Neutrophil (primary cell): ENCODE measurements around the gene MGAT2.

ENCODE experiments used
- H3K27ac ChIP-seq: fragments of 200-600 bp; sonication (generic); 2 replicates; pipeline ENCODE4 v1.5.1; 2016; ENCODE audit warnings: mild to moderate bottlenecking, moderate library complexity
- H3K27me3 ChIP-seq: fragments of 200-600 bp; sonication (generic); 2 replicates; pipeline ENCODE4 v1.6.0; 2016; ENCODE audit warnings: mild to moderate bottlenecking
- H3K36me3 ChIP-seq: fragments of 200-600 bp; sonication (generic); 2 replicates; pipeline ENCODE4 v1.5.1; 2017
- H3K4me1 ChIP-seq, 2 experiments: fragments of 200-600 bp in 1 of 2; sonication (generic) in 1 of 2; 1 replicate in 1 of 2; 2 replicates in 1 of 2; pipeline versions ENCODE4 v1.5.1 to v1.6.1; 2013 to 2016; ENCODE audit warnings: low read depth in 1 of 2, low read length in 1 of 2, mild to moderate bottlenecking in 1 of 2, moderate library complexity in 1 of 2; ENCODE audit not compliant: control insufficient read depth in 1 of 2, insufficient read depth in 1 of 2
- H3K4me3 ChIP-seq, 2 experiments: fragments of 200-600 bp in 1 of 2; sonication (generic) in 1 of 2; 1 replicate in 1 of 2; 2 replicates in 1 of 2; pipeline ENCODE4 v1.5.1; 2013 to 2016; ENCODE audit warnings: low read depth in 1 of 2, low read length in 1 of 2, mild to moderate bottlenecking in 1 of 2, moderate library complexity in 1 of 2
- H3K9me3 ChIP-seq: fragments of 200-600 bp; sonication (generic); 2 replicates; pipeline ENCODE4 v1.5.1; 2016
- TF ChIP-seq, protein P1 (sequence below): fragments of 200-600 bp; sonication (generic); IDR thresholded peaks from 2 replicates; pipeline ENCODE4 v1.5.1; 2016; ENCODE audit warnings: antibody characterized with exemption

MGAT2 gene

DNA sequence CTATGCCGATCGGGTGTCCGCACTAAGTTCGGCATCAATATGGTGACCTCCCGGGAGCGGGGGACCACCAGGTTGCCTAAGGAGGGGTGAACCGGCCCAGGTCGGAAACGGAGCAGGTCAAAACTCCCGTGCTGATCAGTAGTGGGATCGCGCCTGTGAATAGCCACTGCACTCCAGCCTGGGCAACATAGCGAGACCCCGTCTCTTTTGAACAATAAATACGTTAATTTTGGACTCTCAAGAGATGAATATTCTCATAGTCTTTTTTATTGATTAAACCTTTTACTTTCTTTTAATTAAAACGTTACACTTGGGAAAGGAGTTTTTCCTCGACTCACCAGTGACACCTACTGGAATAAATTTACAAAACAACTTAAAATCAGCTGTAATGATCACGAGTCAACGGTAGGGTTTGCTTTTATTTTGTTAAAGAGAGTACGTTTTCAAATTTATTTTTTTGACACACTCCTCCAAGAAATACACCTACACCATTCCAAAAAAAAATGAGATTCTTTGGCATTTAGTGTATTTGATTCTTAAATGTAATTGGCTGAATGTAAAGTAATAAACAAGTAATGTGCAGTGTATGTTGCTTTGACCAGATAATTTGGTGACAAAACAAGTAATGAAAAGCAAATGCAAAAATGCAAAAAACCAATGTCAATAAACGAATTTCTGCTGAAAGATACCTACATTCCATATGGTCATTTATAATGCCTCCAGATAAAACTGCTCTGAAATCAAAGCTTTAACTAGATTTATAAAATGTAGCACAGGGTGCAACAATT, 33.7 kb upstream of the MGAT2 start:
- Histone ChIP-seq H3K4me1 (peaks cover 16 to 19% of the 10 kb centered on the region in 2 experiments), H3K27me3 (no peaks in the 10 kb centered on the region), H3K9me3 (no peaks in the 10 kb centered on the region), H3K36me3 (peaks cover 18% of the 10 kb centered on the region), H3K4me3 (peak overlapping the region; percentile 87 to 93), H3K27ac (peak overlapping the region; percentile 86)
- TF ChIP-seq, protein P1, sequence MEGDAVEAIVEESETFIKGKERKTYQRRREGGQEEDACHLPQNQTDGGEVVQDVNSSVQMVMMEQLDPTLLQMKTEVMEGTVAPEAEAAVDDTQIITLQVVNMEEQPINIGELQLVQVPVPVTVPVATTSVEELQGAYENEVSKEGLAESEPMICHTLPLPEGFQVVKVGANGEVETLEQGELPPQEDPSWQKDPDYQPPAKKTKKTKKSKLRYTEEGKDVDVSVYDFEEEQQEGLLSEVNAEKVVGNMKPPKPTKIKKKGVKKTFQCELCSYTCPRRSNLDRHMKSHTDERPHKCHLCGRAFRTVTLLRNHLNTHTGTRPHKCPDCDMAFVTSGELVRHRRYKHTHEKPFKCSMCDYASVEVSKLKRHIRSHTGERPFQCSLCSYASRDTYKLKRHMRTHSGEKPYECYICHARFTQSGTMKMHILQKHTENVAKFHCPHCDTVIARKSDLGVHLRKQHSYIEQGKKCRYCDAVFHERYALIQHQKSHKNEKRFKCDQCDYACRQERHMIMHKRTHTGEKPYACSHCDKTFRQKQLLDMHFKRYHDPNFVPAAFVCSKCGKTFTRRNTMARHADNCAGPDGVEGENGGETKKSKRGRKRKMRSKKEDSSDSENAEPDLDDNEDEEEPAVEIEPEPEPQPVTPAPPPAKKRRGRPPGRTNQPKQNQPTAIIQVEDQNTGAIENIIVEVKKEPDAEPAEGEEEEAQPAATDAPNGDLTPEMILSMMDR = peak; percentile 90

DNA sequence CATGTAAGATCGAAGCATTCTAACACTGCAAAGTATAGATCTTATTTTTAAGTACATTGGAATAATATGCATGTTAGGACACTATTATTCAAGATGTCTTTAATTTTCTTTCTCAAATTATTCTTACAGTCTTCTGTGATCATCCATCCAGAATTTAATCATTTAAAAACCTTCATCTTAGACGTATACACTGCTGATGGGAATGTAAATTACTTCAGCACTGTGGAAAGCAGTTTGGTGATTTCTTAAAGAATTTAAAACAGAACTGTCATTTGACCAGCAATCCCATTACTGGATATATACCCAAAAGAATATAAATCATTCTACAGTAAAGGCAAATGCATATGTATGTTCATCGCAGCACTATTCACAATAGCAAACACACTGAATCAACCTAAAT, 31.2 kb upstream of the MGAT2 start:
- Histone ChIP-seq H3K36me3 (peaks cover under 1% of the 10 kb centered on the region), H3K27ac (no peak overlapping the region), H3K4me3 (no peak overlapping the region), H3K9me3 (no peaks in the 10 kb centered on the region), H3K27me3 (no peaks in the 10 kb centered on the region), H3K4me1 (peaks cover 16 to 19% of the 10 kb centered on the region in 2 experiments)
- TF ChIP-seq, protein P1 = no peak

DNA sequence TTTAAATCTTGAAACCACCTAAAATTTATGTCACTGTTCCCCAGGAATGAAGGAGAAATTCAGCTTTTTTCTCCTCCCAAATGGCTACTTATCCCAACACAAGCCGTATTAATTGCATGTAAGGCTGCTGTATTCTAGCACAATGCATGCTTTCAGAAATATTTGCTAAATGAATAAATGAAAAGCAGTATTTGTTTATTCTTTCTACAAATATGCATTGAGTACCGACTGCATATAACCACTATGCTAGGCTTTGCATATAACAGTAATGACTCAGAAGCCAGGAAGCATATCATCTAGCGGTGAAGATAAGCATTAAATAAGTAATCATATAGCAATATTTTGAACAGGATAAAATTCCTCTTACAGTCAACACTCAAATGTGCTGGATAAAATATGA, 27.6 kb upstream of the MGAT2 start:
- H3K4me3 ChIP-seq = no peak overlapping the region
- H3K36me3 ChIP-seq = no peaks in the 10 kb centered on the region
- no peak overlapping the region for H3K27ac ChIP-seq
- peaks cover 6 to 10% of the 10 kb centered on the region in 2 experiments for H3K4me1 ChIP-seq
- no peaks in the 10 kb centered on the region for H3K27me3 ChIP-seq
- H3K9me3 ChIP-seq = no peaks in the 10 kb centered on the region
- TF ChIP-seq, protein P1 = no peak

DNA sequence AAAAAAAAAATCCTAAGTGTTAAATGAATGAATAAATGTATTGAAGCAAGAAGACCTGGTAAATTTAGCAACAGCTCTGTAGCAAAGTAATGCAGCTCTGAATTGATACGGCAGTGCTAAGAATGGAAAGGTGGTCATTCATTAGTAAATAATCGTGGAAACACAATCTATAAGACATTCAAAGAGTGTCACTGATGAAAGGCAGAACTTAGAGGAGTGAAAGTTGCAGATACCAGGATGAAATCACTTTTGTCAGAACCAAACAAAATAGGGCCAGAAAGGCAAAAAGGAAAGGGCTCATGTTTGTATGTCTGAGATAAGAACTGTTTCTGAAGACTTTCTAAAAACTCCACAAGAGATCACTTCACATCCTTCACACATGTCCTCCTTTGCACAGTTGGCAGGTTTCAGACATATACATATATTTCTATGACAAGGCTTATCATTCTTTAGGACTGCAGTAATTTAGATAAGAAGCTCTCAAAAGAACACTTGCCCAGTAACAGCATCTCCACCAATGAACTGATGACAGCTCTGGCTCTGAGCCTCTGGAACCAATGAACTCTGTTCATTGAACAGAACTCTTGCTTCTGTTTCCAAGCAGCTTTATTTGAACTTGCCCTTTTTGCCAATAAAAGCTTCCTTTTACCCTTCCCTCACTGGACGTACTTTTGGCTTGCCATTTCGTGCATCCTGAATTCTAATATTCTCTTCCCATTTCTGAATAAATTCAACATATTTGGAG, 26.1 kb upstream of the MGAT2 start:
- Histone ChIP-seq H3K9me3 (no peaks in the 10 kb centered on the region), H3K27me3 (no peaks in the 10 kb centered on the region), H3K4me1 (peaks cover 6 to 18% of the 10 kb centered on the region in 2 experiments), H3K36me3 (no peaks in the 10 kb centered on the region), H3K4me3 (no peak overlapping the region), H3K27ac (no peak overlapping the region)
- TF ChIP-seq, protein P1 = no peak

DNA sequence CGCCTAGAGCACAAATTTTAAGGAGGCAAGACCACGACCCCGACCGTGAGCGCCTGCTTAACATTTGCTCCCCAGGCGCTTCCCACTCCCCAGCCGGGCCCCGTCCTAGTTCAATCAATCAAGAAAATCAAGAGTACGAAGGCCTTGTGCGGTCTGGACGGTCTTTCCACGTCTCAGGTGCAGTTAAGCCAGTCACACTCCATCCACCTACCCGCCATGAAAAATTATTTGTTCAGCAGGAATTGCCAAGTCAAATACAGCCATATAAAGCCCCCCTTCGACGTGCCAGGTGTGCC, 22.5 kb upstream of the MGAT2 start:
- TF ChIP-seq, protein P1 = no peak
- Histone ChIP-seq H3K27ac (peak overlapping the region; percentile 94), H3K27me3 (no peaks in the 10 kb centered on the region), H3K4me3 (peak overlapping the region; percentile 70 to 84), H3K36me3 (peaks cover 4% of the 10 kb centered on the region), H3K4me1 (peaks cover 14 to 24% of the 10 kb centered on the region in 2 experiments), H3K9me3 (no peaks in the 10 kb centered on the region)
